Keratinocyte (primary cell): ENCODE data around the gene MACIR. TPM values are rescaled to one million over a fixed set of nuclear protein-coding genes. Genes with fewer than 3 reads are reported as not detected.

Experiments
- DNase-seq: peaks from one replicate; pipeline ENCODE4 v3.0.0-alpha.2; 2011; ENCODE audit warnings: low read depth, missing footprints, low spot score
- FAIRE-seq: peaks from 2 replicates; lab custom pipeline; 2011; peaks lifted over from hg19 to GRCh38; lab: Jason Lieb, UNC
- H2AFZ ChIP-seq: 2 replicates; pipeline ENCODE4 v1.6.0; 2012; ENCODE audit warnings: low read length, control low read depth, inconsistent platforms; ENCODE audit not compliant: control insufficient read depth
- H3K27ac ChIP-seq: 2 replicates; pipeline ENCODE4 v1.5.1; 2011; ENCODE audit warnings: low read length; ENCODE audit not compliant: control insufficient read depth, insufficient read depth
- H3K27me3 ChIP-seq: 3 replicates; pipeline ENCODE4 v1.6.0; 2011; ENCODE audit warnings: low read length; ENCODE audit not compliant: control insufficient read depth, insufficient read depth; ENCODE audit errors: extremely low read depth
- H3K36me3 ChIP-seq, 2 experiments: 2 replicates in 1 of 2; 3 replicates in 1 of 2; pipeline ENCODE4 v1.5.1; 2011; ENCODE audit warnings: low read length in 2 of 2, mild to moderate bottlenecking in 1 of 2; ENCODE audit not compliant: control insufficient read depth in 2 of 2, insufficient read depth in 2 of 2; ENCODE audit errors: extremely low read depth in 1 of 2
- H3K4me1 ChIP-seq: 3 replicates; pipeline ENCODE4 v1.5.1; 2011; ENCODE audit warnings: low read length; ENCODE audit not compliant: control insufficient read depth, insufficient read depth; ENCODE audit errors: extremely low read depth
- H3K4me2 ChIP-seq: 3 replicates; pipeline ENCODE4 v1.6.0; 2011; ENCODE audit warnings: low read depth, low read length; ENCODE audit not compliant: control insufficient read depth, insufficient read depth; ENCODE audit errors: extremely low read depth
- H3K4me3 ChIP-seq, 3 experiments: fragments of 200-600 bp in 1 of 3; sonication (generic) in 1 of 3; 2 replicates in 2 of 3; 3 replicates in 1 of 3; pipeline ENCODE4 v1.5.1; 2011 to 2016; ENCODE audit warnings: low read length in 3 of 3, mild to moderate bottlenecking in 3 of 3, control low read depth in 2 of 3, inconsistent platforms in 1 of 3, low read depth in 1 of 3, mixed read lengths in 1 of 3, mixed run types in 1 of 3, moderate library complexity in 1 of 3; ENCODE audit not compliant: control insufficient read depth in 2 of 3, insufficient read depth in 2 of 3; ENCODE audit errors: extremely low read depth in 1 of 3
- H3K79me2 ChIP-seq: 2 replicates; pipeline ENCODE4 v1.6.0; 2012; ENCODE audit warnings: low read length; ENCODE audit not compliant: control insufficient read depth, insufficient read depth
- H3K9ac ChIP-seq: 3 replicates; pipeline ENCODE4 v1.6.0; 2011; ENCODE audit warnings: low read length; ENCODE audit not compliant: control insufficient read depth, insufficient read depth; ENCODE audit errors: extremely low read depth
- H3K9me1 ChIP-seq: 3 replicates; pipeline ENCODE4 v1.6.0; 2011; ENCODE audit warnings: low read length; ENCODE audit not compliant: control insufficient read depth, insufficient read depth; ENCODE audit errors: extremely low read depth
- H3K9me3 ChIP-seq: 2 replicates; pipeline ENCODE4 v1.5.1; 2012; ENCODE audit warnings: low read depth, low read length; ENCODE audit not compliant: control insufficient read depth
- H4K20me1 ChIP-seq: 3 replicates; pipeline ENCODE4 v1.6.0; 2011; ENCODE audit warnings: low read length; ENCODE audit not compliant: control insufficient read depth, insufficient read depth; ENCODE audit errors: extremely low read depth
- CTCF ChIP-seq, 3 experiments: IDR thresholded peaks in 1 of 3; conservative IDR thresholded peaks in 1 of 3; optimal IDR thresholded peaks in 1 of 3; 2 replicates in 2 of 3; 3 replicates in 1 of 3; pipeline versions ENCODE3 to v1.5.1; 2011; ENCODE audit warnings: low read length in 3 of 3, mild to moderate bottlenecking in 3 of 3, moderate library complexity in 2 of 3, control low read depth in 1 of 3, inconsistent platforms in 1 of 3; ENCODE audit not compliant: insufficient read depth in 2 of 3; ENCODE audit errors: extremely low read depth in 1 of 3
- EZH2 ChIP-seq: IDR thresholded peaks from one replicate; pipeline ENCODE4 v1.6.1; 2012; ENCODE audit warnings: inconsistent platforms, mild to moderate bottlenecking, low read length, moderate library complexity
- dilution Hi-C: fragments of 300-500 bp; cut with MboI; formaldehyde crosslinking; loops from one replicate; pipeline ENCODE4 v1.7.0; 2020; ENCODE audit warnings: low sequenced_read_pairs; ENCODE audit not compliant: extremely low pct_ligation_motif_present
- polyA plus RNA-seq, 5 experiments: library from polyadenylated mRNA; depleted of rRNA in 3 of 5; stranded (reverse) in 3 of 5; stranded (forward) in 1 of 5; unstranded in 1 of 5; fragments of >200 nt; gene quantifications; 1 replicate in 1 of 5; 2 replicates in 3 of 5; 3 replicates in 1 of 5; pipeline versions ENCODE4 v1.2.1 to v1.2.3, GENCODE V29; 2011 to 2012; ENCODE audit warnings: missing spikeins in 2 of 5, low read depth in 1 of 5, low replicate concordance in 1 of 5

Gene MACIR
- polyA plus RNA-seq, 1 donor (not counting 4 experiments of a cell fraction or from before 2014, with no cell fraction given) = 9.5 TPM

- no peak for TF ChIP-seq EZH2
- no peak for TF ChIP-seq CTCF (optimal IDR thresholded peaks at IDR 0.05 in 1 of 3, IDR thresholded peaks at IDR 0.05 in 1 of 3, conservative IDR thresholded peaks at IDR 0.05 in 1 of 3; ENCODE audit: extremely low read depth in 1 of 3, insufficient read depth in 2 of 3, low read length in 3 of 3)
- Histone ChIP-seq H3K9ac (no peak overlapping the region), H3K4me1 (no peaks in the 10 kb centered on the region)
These were observed 50.2 kb downstream of the MACIR start for GRCh38 chr5:103308774-103309173.

GRCh38 chr5:103313056-103313455 is 54.5 kb downstream of the MACIR start:
- dilution Hi-C loops = no loop called here
- DNase-seq = no peak
- no peaks in the 10 kb centered on the region for H3K4me1 ChIP-seq
- no peak for FAIRE-seq
- H3K36me3 ChIP-seq = no peaks in the 10 kb centered on the region
- H3K4me2 ChIP-seq = no peak overlapping the region
- H3K9me1 ChIP-seq = no peaks in the 10 kb centered on the region
- no peaks in the 10 kb centered on the region for H4K20me1 ChIP-seq
- no peaks in the 10 kb centered on the region for H3K27me3 ChIP-seq
- H3K27ac ChIP-seq = no peak overlapping the region
- TF ChIP-seq EZH2 = no peak
- no peak for TF ChIP-seq CTCF (optimal IDR thresholded peaks at IDR 0.05 in 1 of 3, IDR thresholded peaks at IDR 0.05 in 1 of 3, conservative IDR thresholded peaks at IDR 0.05 in 1 of 3; ENCODE audit: extremely low read depth in 1 of 3, insufficient read depth in 2 of 3, low read length in 3 of 3)
- no peaks in the 10 kb centered on the region for H3K9me3 ChIP-seq
- no peak overlapping the region for H3K9ac ChIP-seq
- no peak overlapping the region for H3K4me3 ChIP-seq
- no peaks in the 10 kb centered on the region for H3K79me2 ChIP-seq
- H2AFZ ChIP-seq = no peak overlapping the region

More at GRCh38 chr5:103308774-103309173, 50.2 kb downstream of the MACIR start:
- Histone ChIP-seq H3K79me2 (no peaks in the 10 kb centered on the region), H3K4me3 (no peak overlapping the region), H3K27ac (no peak overlapping the region), H2AFZ (no peak overlapping the region), H3K9me3 (no peaks in the 10 kb centered on the region), H4K20me1 (no peaks in the 10 kb centered on the region), H3K9me1 (no peaks in the 10 kb centered on the region), H3K27me3 (no peaks in the 10 kb centered on the region), H3K36me3 (no peaks in the 10 kb centered on the region), H3K4me2 (no peak overlapping the region)
- no peak for DNase-seq
- dilution Hi-C loops = no loop called here
- no peak for FAIRE-seq
